Neural progenitor cell (in vitro differentiated cells): ENCODE results near the gene TTYH3. TPM values are rescaled to one million over a fixed set of nuclear protein-coding genes. Genes with fewer than 3 reads are reported as not detected.

ENCODE experiments used
- DNase-seq: peaks from one replicate; pipeline ENCODE4 v3.0.0-alpha.2; 2016; ENCODE audit warnings: low spot score
- H2AFZ ChIP-seq: fragments of 200-600 bp; sonication (generic); replicated peaks from 2 replicates; pipeline ENCODE4 v1.6.1; 2016; ENCODE audit warnings: antibody characterized with exemption
- H3F3A ChIP-seq: fragments of 200-600 bp; sonication (generic); 2 replicates; pipeline ENCODE4 v1.6.1; 2016; ENCODE audit warnings: antibody characterized with exemption, low read depth
- H3K27ac ChIP-seq: fragments of 200-600 bp; sonication (generic); 2 replicates; pipeline ENCODE4 v1.5.1; 2016; ENCODE audit warnings: mild to moderate bottlenecking
- H3K27me3 ChIP-seq: fragments of 200-600 bp; sonication (generic); 2 replicates; pipeline ENCODE4 v1.6.1; 2016; ENCODE audit warnings: mild to moderate bottlenecking, moderate library complexity
- H3K36me3 ChIP-seq: fragments of 200-600 bp; sonication (generic); 2 replicates; pipeline ENCODE4 v1.5.1; 2016
- H3K4me1 ChIP-seq: fragments of 200-600 bp; sonication (generic); 2 replicates; pipeline ENCODE4 v1.6.1; 2016; ENCODE audit warnings: mixed run types
- H3K4me2 ChIP-seq: fragments of 200-600 bp; sonication (generic); 2 replicates; pipeline ENCODE4 v1.6.1; 2016
- H3K4me3 ChIP-seq: fragments of 200-600 bp; sonication (generic); 2 replicates; pipeline ENCODE4 v1.5.1; 2016
- H3K79me2 ChIP-seq: fragments of 200-600 bp; sonication (generic); 2 replicates; pipeline ENCODE4 v1.6.1; 2016; ENCODE audit warnings: low read depth
- H3K9ac ChIP-seq: fragments of 200-600 bp; sonication (generic); 2 replicates; pipeline ENCODE4 v1.6.1; 2016
- H3K9me3 ChIP-seq: fragments of 200-600 bp; sonication (generic); 2 replicates; pipeline ENCODE4 v1.5.1; 2016; ENCODE audit warnings: low read depth
- H4K20me1 ChIP-seq: fragments of 200-600 bp; sonication (generic); 2 replicates; pipeline ENCODE4 v1.6.1; 2016; ENCODE audit warnings: low read depth
- H3K27ac Mint-ChIP-seq: 3 replicates; pipeline ENCODE4 v1.8.0; 2021; ENCODE audit warnings: mixed read lengths
- H3K27me3 Mint-ChIP-seq: 2 replicates; pipeline ENCODE4 v1.8.0; 2022; ENCODE audit warnings: low read depth, mild to moderate bottlenecking, inconsistent platforms, moderate library complexity, mixed read lengths; ENCODE audit not compliant: insufficient read depth
- H3K36me3 Mint-ChIP-seq: 3 replicates; pipeline ENCODE4 v1.8.0; 2021; ENCODE audit warnings: mixed read lengths
- H3K4me1 Mint-ChIP-seq: 3 replicates; pipeline ENCODE4 v1.8.0; 2021; ENCODE audit warnings: mixed read lengths
- H3K4me3 Mint-ChIP-seq: 3 replicates; pipeline ENCODE4 v1.8.0; 2021; ENCODE audit warnings: mild to moderate bottlenecking, moderate library complexity, mixed read lengths
- H3K9me3 Mint-ChIP-seq: 3 replicates; pipeline ENCODE4 v1.8.0; 2020; ENCODE audit warnings: mixed read lengths
- CTCF ChIP-seq: fragments of 200-600 bp; sonication (generic); IDR thresholded peaks from 2 replicates; pipeline ENCODE4 v1.5.1; 2017; ENCODE audit warnings: antibody characterized with exemption, mild to moderate bottlenecking
- EZH2 ChIP-seq: fragments of 200-600 bp; sonication (generic); IDR thresholded peaks from 2 replicates; pipeline ENCODE4 v1.6.1; 2017; ENCODE audit warnings: antibody characterized with exemption, mild to moderate bottlenecking, moderate library complexity
- EZH2phosphoT487 ChIP-seq: fragments of 200-600 bp; sonication (generic); IDR thresholded peaks from 2 replicates; pipeline ENCODE4 v1.6.1; 2017; ENCODE audit warnings: antibody characterized with exemption
- total RNA-seq: library from RNA; depleted of rRNA; stranded (reverse); fragments of >200 nt; gene quantifications from 2 replicates; pipeline ENCODE4 v1.2.3, GENCODE V29; 2015; ENCODE audit warnings: low replicate concordance

The TTYH3 gene
- total RNA-seq, 1 donor from 2014 or later, result 13.2 TPM

- Histone ChIP-seq H4K20me1 (peaks cover 55% of the 10 kb centered on the region), H3K79me2 (peaks cover 44% of the 10 kb centered on the region)
- no peak overlapping the region for H3K4me3 Mint-ChIP-seq
Measured at GRCh38 chr7:2646680-2647571, 15.1 kb downstream of the TTYH3 start.

GRCh38 chr7:2647594-2648172, 15.9 kb downstream of the TTYH3 start:
- Mint-ChIP-seq H3K27me3 (no peaks in the 10 kb centered on the region), H3K9me3 (no peaks in the 10 kb centered on the region), H3K36me3 (peaks cover 6% of the 10 kb centered on the region), H3K4me1 (peaks cover 23% of the 10 kb centered on the region), H3K27ac (no peak overlapping the region), H3K4me3 (no peak overlapping the region)
- Histone ChIP-seq H3K9me3 (no peaks in the 10 kb centered on the region), H3K36me3 (no peaks in the 10 kb centered on the region), H3K27me3 (no peaks in the 10 kb centered on the region), H3K9ac (no peak overlapping the region), H3K4me2 (no peak overlapping the region), H3F3A (no peaks in the 10 kb centered on the region), H4K20me1 (peaks cover 48% of the 10 kb centered on the region), H2AFZ (no peak overlapping the region), H3K4me1 (peaks cover 9% of the 10 kb centered on the region), H3K27ac (no peak overlapping the region), H3K4me3 (no peak overlapping the region), H3K79me2 (peaks cover 36% of the 10 kb centered on the region)
- DNase-seq, result no peak
- TF ChIP-seq CTCF (no peak), EZH2phosphoT487 (no peak), EZH2 (no peak)

More at GRCh38 chr7:2646680-2647571, 15.1 kb downstream of the TTYH3 start:
- peak; percentile 37 for DNase-seq
- Histone ChIP-seq H3K4me3 (no peak overlapping the region), H3K4me1 (peaks cover 9% of the 10 kb centered on the region), H3K27ac (no peak overlapping the region), H3K27me3 (no peaks in the 10 kb centered on the region), H2AFZ (no peak overlapping the region), H3K36me3 (no peaks in the 10 kb centered on the region), H3F3A (peaks cover 3% of the 10 kb centered on the region), H3K9ac (no peak overlapping the region), H3K4me2 (no peak overlapping the region), H3K9me3 (no peaks in the 10 kb centered on the region)
- H3K4me1 Mint-ChIP-seq, result peaks cover 23% of the 10 kb centered on the region
- H3K9me3 Mint-ChIP-seq, result no peaks in the 10 kb centered on the region
- no peaks in the 10 kb centered on the region for H3K27me3 Mint-ChIP-seq
- peaks cover 4% of the 10 kb centered on the region for H3K36me3 Mint-ChIP-seq
- no peak for TF ChIP-seq EZH2
- no peak for TF ChIP-seq EZH2phosphoT487
- TF ChIP-seq CTCF, result no peak
- H3K27ac Mint-ChIP-seq, result no peak overlapping the region

- Histone ChIP-seq H3K9ac (no peak overlapping the region), H3K4me2 (no peak overlapping the region), H3K36me3 (no peaks in the 10 kb centered on the region), H3K4me1 (peaks cover 9% of the 10 kb centered on the region), H3K27ac (no peak overlapping the region), H3K9me3 (no peaks in the 10 kb centered on the region), H3F3A (no peaks in the 10 kb centered on the region), H3K27me3 (no peaks in the 10 kb centered on the region), H2AFZ (no peak overlapping the region), H3K79me2 (peaks cover 20% of the 10 kb centered on the region), H4K20me1 (peaks cover 32% of the 10 kb centered on the region), H3K4me3 (no peak overlapping the region)
- no peak overlapping the region for H3K27ac Mint-ChIP-seq
- no peak overlapping the region for H3K4me3 Mint-ChIP-seq
- no peak for DNase-seq
- H3K36me3 Mint-ChIP-seq, result peaks cover 6% of the 10 kb centered on the region
- TF ChIP-seq EZH2phosphoT487, result no peak
- peaks cover 2% of the 10 kb centered on the region for H3K27me3 Mint-ChIP-seq
- H3K9me3 Mint-ChIP-seq, result no peaks in the 10 kb centered on the region
- H3K4me1 Mint-ChIP-seq, result peaks cover 17% of the 10 kb centered on the region
Measured at GRCh38 chr7:2649139-2649838, 17.5 kb downstream of the TTYH3 start.
